ENCODE results near the gene DMAP1. TPM values are rescaled to one million over a fixed set of nuclear protein-coding genes. Genes with fewer than 3 reads are reported as not detected.

DMAP1 gene
- total and polyA plus RNA-seq, 2 donors from 2014 or later: 43.0 to 62.0 TPM

GRCh38 chr1:44220755-44221154, 7.5 kb downstream of the DMAP1 start:
- TF ChIP-seq CTCF (IDR thresholded peaks at IDR 0.05; ENCODE audit: borderline replicate concordance, extremely low read depth, insufficient read depth): no peak
- Histone ChIP-seq H3K4me1 (ENCODE audit: control insufficient read depth in 2 of 3, insufficient read depth in 2 of 3, low read depth in 1 of 3, low read length in 3 of 3) (peaks cover 0 to 8% (median 5%) of the 10 kb centered on the region in 3 donors), H3K9ac (ENCODE audit: low read length in 3 of 3) (no peak overlapping the region), H3K9me3 (ENCODE audit: control insufficient read depth in 2 of 3, insufficient read depth in 1 of 3, low read length in 3 of 3) (peaks cover 0 to under 1% (median 0%) of the 10 kb centered on the region in 3 donors), H3K36me3 (ENCODE audit: control insufficient read depth in 2 of 3, insufficient read depth in 3 of 3, low read length in 3 of 3) (peaks cover 4 to 42% (median 25%) of the 10 kb centered on the region in 3 donors), H3K27me3 (ENCODE audit: control insufficient read depth, insufficient read depth, low read length) (no peaks in the 10 kb centered on the region), H3K27ac (ENCODE audit: low read depth in 2 of 2, low read length in 2 of 2) (no peak overlapping the region), H3K4me3 (ENCODE audit: low read length in 3 of 3) (no peak overlapping the region)
- no peak for FAIRE-seq
- no peak for DNase-seq
- intact Hi-C loops (cut with DNase I): loop anchor here (10.0 kb wide), 1 partner anchor 374 kb away; no protein-coding TSS in a partner anchor

DNA sequence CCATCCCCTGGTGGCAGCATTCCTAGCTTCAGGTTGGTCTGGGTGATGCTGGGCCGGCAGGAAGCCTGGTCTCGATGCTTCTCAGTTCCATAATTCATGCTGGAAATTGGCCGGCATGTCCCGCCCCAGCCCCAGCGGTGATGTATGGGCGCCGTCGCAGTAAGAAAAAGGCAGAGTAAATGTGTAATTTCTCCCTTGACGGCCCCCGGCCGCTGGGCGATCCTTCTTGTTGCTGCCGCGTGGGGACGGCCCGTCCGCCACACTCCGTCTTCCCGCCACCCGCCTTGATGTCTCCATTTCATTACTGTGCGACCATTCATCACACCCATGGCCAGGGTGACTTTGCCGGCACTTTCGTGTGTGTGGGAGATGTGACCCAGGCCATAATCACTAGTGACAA, 8.5 kb downstream of the DMAP1 start:
- Histone ChIP-seq H3K9me3 (ENCODE audit: control insufficient read depth in 2 of 3, insufficient read depth in 1 of 3, low read length in 3 of 3) (peaks cover 0 to 9% (median 0%) of the 10 kb centered on the region in 3 donors), H3K27ac (ENCODE audit: low read depth in 2 of 2, low read length in 2 of 2) (no peak overlapping the region), H3K4me3 (ENCODE audit: low read length in 3 of 3) (no peak overlapping the region), H3K4me1 (ENCODE audit: control insufficient read depth in 2 of 3, insufficient read depth in 2 of 3, low read depth in 1 of 3, low read length in 3 of 3) (peaks cover 0 to 8% (median 5%) of the 10 kb centered on the region in 3 donors), H3K27me3 (ENCODE audit: control insufficient read depth, insufficient read depth, low read length) (no peaks in the 10 kb centered on the region), H3K36me3 (ENCODE audit: control insufficient read depth in 2 of 3, insufficient read depth in 3 of 3, low read length in 3 of 3) (peaks cover 4 to 32% (median 25%) of the 10 kb centered on the region in 3 donors), H3K9ac (ENCODE audit: low read length in 3 of 3) (no peak overlapping the region)
- intact Hi-C loops (cut with DNase I): loop anchor here (10.0 kb wide), 1 partner anchor 373 kb away; no protein-coding TSS in a partner anchor
- TF ChIP-seq CTCF (IDR thresholded peaks at IDR 0.05; ENCODE audit: borderline replicate concordance, extremely low read depth, insufficient read depth): no peak
- FAIRE-seq (no peak), DNase-seq (no peak)

DNA sequence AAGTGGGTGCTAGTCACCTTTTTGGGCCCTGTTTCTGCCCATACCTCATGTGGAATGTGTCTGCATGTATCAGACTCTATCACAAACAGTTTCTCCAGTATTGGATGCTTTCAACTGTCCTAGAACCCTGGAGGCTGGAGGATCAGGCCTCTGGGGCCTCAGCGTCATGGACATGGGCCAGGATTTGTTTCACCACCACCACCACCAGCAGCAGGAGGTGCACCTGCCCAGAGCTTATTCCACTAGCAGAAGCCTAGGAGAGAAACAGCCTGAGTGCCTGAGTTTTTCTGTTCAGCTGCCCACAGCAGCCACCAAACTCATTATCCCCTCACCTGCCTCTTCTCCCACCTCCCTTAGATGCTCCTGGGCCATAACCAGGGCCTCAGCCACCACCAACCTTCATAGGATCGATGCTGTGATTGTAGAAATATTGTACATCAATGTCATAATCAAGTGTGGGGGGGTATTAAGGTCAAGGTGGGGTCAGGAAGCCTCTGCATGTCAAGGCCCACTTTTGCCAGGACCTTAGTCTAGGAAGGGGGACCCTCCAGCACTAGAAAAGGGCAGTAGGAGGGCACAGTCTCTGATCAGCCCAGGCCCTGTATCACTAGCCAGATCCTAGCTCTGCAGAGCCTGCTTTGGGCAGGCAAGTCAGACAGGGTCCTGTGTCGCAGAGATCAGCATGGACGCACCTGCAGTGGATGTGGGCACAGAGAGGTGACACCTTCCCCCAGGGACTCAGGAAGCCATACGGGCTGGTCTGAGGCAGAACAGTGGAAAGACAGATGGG, 9.3 kb downstream of the DMAP1 start:
- H3K27me3 ChIP-seq (ENCODE audit: control insufficient read depth, insufficient read depth, low read length): no peaks in the 10 kb centered on the region
- peaks cover 4 to 31% (median 25%) of the 10 kb centered on the region in 3 donors for H3K36me3 ChIP-seq (ENCODE audit: control insufficient read depth in 2 of 3, insufficient read depth in 3 of 3, low read length in 3 of 3)
- FAIRE-seq (no peak), DNase-seq (no peak)
- intact Hi-C loops (cut with DNase I): loop anchor here (10.0 kb wide), 1 partner anchor 372 kb away; no protein-coding TSS in a partner anchor
- no peak for TF ChIP-seq CTCF (IDR thresholded peaks at IDR 0.05; ENCODE audit: borderline replicate concordance, extremely low read depth, insufficient read depth)
- peaks cover 0 to 9% (median 0%) of the 10 kb centered on the region in 3 donors for H3K9me3 ChIP-seq (ENCODE audit: control insufficient read depth in 2 of 3, insufficient read depth in 1 of 3, low read length in 3 of 3)
- H3K27ac ChIP-seq (ENCODE audit: low read depth in 2 of 2, low read length in 2 of 2): no peak overlapping the region
- H3K4me1 ChIP-seq (ENCODE audit: control insufficient read depth in 2 of 3, insufficient read depth in 2 of 3, low read depth in 1 of 3, low read length in 3 of 3): peaks cover 0 to 6% (median 5%) of the 10 kb centered on the region in 3 donors
- H3K9ac ChIP-seq (ENCODE audit: low read length in 3 of 3): no peak overlapping the region
- H3K4me3 ChIP-seq (ENCODE audit: low read length in 3 of 3): no peak overlapping the region

All from kidney (tissue), 14 donors.